GM12878 (cell line): ENCODE results near the gene TRIP4. TPM values are rescaled to one million over a fixed set of nuclear protein-coding genes. Genes with fewer than 3 reads are reported as not detected.

Experiments used
- ATAC-seq: fragments of 200-7000 bp; cut with Tn5 transposase; 3 replicates; pipeline ENCODE4 v1.9.1; 2020; ENCODE audit warnings: mild to moderate bottlenecking, moderate library complexity
- BruUV-seq: library from RNA; stranded (reverse); fragments of 400-500 nt; replicated peaks from 2 replicates; lab custom pipeline; 2021; lab: Mats Ljungman, UMichigan
- CTCF ChIA-PET: fragments of 300-600 bp; sonication (Branson Sonifier 250); formaldehyde crosslinking; extraction: SDS; loops from one replicate; lab custom pipeline; 2021; ENCODE audit warnings: inconsistent platforms; lab: Yijun Ruan, JAX
- POLR2A ChIA-PET: fragments of 350-600 bp; formaldehyde crosslinking; extraction: SDS; loops from one replicate; lab custom pipeline; 2021; ENCODE audit warnings: inconsistent platforms; lab: Charles Lee
- RAD21 ChIA-PET: fragments of 300-600 bp; sonication (Branson Sonifier 250); formaldehyde crosslinking; loops from one replicate; lab custom pipeline; 2023; ENCODE audit warnings: antibody characterized with exemption; ENCODE audit not compliant: unreplicated experiment; lab: Charles Lee
- SMC1A ChIA-PET: fragments of 300-600 bp; sonication (Branson Sonifier 250); formaldehyde crosslinking; loops from one replicate; lab custom pipeline; 2023; ENCODE audit not compliant: unreplicated experiment, uncharacterized antibody; lab: Charles Lee
- DNase-seq: peaks from one replicate; pipeline ENCODE4 v3.0.0-alpha.2; 2011; ENCODE audit warnings: low read depth, low spot score
- FAIRE-seq: peaks from 3 replicates; lab custom pipeline; 2011; peaks lifted over from hg19 to GRCh38; lab: Jason Lieb, UNC
- H2AFZ ChIP-seq: 2 replicates; pipeline ENCODE4 v1.6.0; 2011; ENCODE audit warnings: low read depth, low read length, control low read depth; ENCODE audit not compliant: control insufficient read depth
- H3K27ac ChIP-seq: 2 replicates; pipeline ENCODE4 v1.5.1; 2011; ENCODE audit warnings: control low read depth; ENCODE audit not compliant: control insufficient read depth, insufficient read depth
- H3K27me3 ChIP-seq, 2 experiments: replicated peaks in 1 of 2; 2 replicates each; pipeline versions ENCODE4 v1.6.0 to v1.6.1; 2011; ENCODE audit warnings: low read length in 1 of 2; ENCODE audit not compliant: control insufficient read depth in 2 of 2, insufficient read depth in 2 of 2
- H3K36me3 ChIP-seq, 2 experiments: 2 replicates each; pipeline ENCODE4 v1.5.1; 2011; ENCODE audit warnings: low read length in 1 of 2; ENCODE audit not compliant: control insufficient read depth in 2 of 2, insufficient read depth in 2 of 2
- H3K4me1 ChIP-seq: 2 replicates; pipeline ENCODE4 v1.6.1; 2011; ENCODE audit warnings: mild to moderate bottlenecking, low read length, moderate library complexity, mixed read lengths; ENCODE audit not compliant: control insufficient read depth, insufficient read depth
- H3K4me2 ChIP-seq: 2 replicates; pipeline ENCODE4 v1.6.0; 2011; ENCODE audit warnings: control low read depth; ENCODE audit not compliant: control insufficient read depth, insufficient read depth
- H3K4me3 ChIP-seq: fragments of 200-600 bp; sonication (generic); 2 replicates; pipeline ENCODE4 v1.5.1; 2016
- H3K79me2 ChIP-seq: 2 replicates; pipeline ENCODE4 v1.6.0; 2011; ENCODE audit warnings: low read length; ENCODE audit not compliant: control insufficient read depth, insufficient read depth
- H3K9ac ChIP-seq: 2 replicates; pipeline ENCODE4 v1.8.0; 2011; ENCODE audit warnings: low read length, control low read depth, mixed read lengths; ENCODE audit not compliant: control insufficient read depth, insufficient read depth
- H3K9me3 ChIP-seq: replicated peaks from 3 replicates; pipeline ENCODE4 v1.5.1; 2011; ENCODE audit warnings: mild to moderate bottlenecking, low read length; ENCODE audit not compliant: control insufficient read depth, insufficient read depth
- H4K20me1 ChIP-seq: 2 replicates; pipeline ENCODE4 v1.6.0; 2011; ENCODE audit not compliant: control insufficient read depth, insufficient read depth
- BCLAF1 ChIP-seq: fragments of 450-650 bp; IDR thresholded peaks from 2 replicates; pipeline ENCODE4 v1.6.1; 2017; ENCODE audit warnings: antibody characterized with exemption, mild to moderate bottlenecking, moderate library complexity
- CEBPZ ChIP-seq: fragments of 150-350 bp; IDR thresholded peaks from 2 replicates; pipeline ENCODE4 v1.6.1; 2016; ENCODE audit warnings: low read depth, low read length
- ETV6 ChIP-seq, 2 experiments: fragments of 450-650 bp in 1 of 2; IDR thresholded peaks in 1 of 2; conservative IDR thresholded peaks in 1 of 2; 2 replicates each; pipeline ENCODE4 v1.6.1; 2014; ENCODE audit warnings: antibody characterized with exemption in 1 of 2, borderline replicate concordance in 1 of 2, low read depth in 1 of 2, mild to moderate bottlenecking in 1 of 2, moderate library complexity in 1 of 2
- HCFC1 ChIP-seq: fragments of 150-350 bp; IDR thresholded peaks from 2 replicates; pipeline ENCODE4 v1.6.1; 2014; ENCODE audit warnings: low read length
- IKZF2 ChIP-seq, 2 experiments: fragments of 450-650 bp; IDR thresholded peaks; 2 replicates each; pipeline ENCODE4 v1.6.1; 2017; ENCODE audit warnings: mild to moderate bottlenecking in 2 of 2, moderate library complexity in 2 of 2
- NFYB ChIP-seq: IDR thresholded peaks from 2 replicates; pipeline ENCODE4 v1.6.1; 2011; ENCODE audit warnings: low read depth, mild to moderate bottlenecking, low read length, improper control_type of control experiment, moderate library complexity; ENCODE audit not compliant: insufficient read depth
- RELB ChIP-seq: fragments of 450-650 bp; IDR thresholded peaks from 2 replicates; pipeline ENCODE4 v1.6.1; 2017; ENCODE audit warnings: low read depth, mild to moderate bottlenecking, moderate library complexity
- SIN3A ChIP-seq: IDR thresholded peaks from 2 replicates; pipeline ENCODE4 v1.6.1; 2012; ENCODE audit warnings: low read depth, low read length, improper control_type of control experiment
- SMC3 ChIP-seq: IDR thresholded peaks from 2 replicates; pipeline ENCODE4 v1.6.1; 2011; ENCODE audit warnings: low read length, improper control_type of control experiment, borderline replicate concordance
- USF1 ChIP-seq: IDR thresholded peaks from 2 replicates; pipeline ENCODE4 v1.6.1; 2011; ENCODE audit warnings: borderline replicate concordance, low read depth, mild to moderate bottlenecking, moderate library complexity, mixed read lengths, low read length; ENCODE audit not compliant: insufficient read depth; ENCODE audit errors: extremely low read length
- WGBS: methylation state at CpG from one replicate; pipeline ENCODE4 v1.1.6; 2016; ENCODE audit warnings: low lambda C conversion rate; ENCODE audit not compliant: insufficient replicate concordance, insufficient coverage; ENCODE audit errors: missing lambda C conversion rate; 5-methylcytosine and 5-hydroxymethylcytosine counted together
- in situ Hi-C: fragments of 300-500 bp; cut with MboI; formaldehyde crosslinking; loops from 9 replicates; pipeline ENCODE4 v1.14.3; 2018; ENCODE audit warnings: mixed read lengths
- intact Hi-C: fragments of 100-400 bp; cut with micrococcal nuclease; formaldehyde crosslinking; loops from one replicate; pipeline ENCODE4 v1.14.2; 2022; ENCODE audit not compliant: unreplicated experiment
- polyA plus RNA-seq, 11 experiments: library from polyadenylated mRNA; depleted of rRNA in 4 of 11; unstranded in 6 of 11; stranded (reverse) in 5 of 11; fragments of >200 nt; fragmentation: Nextera tagmentation in 4 of 11; fragmentation: Illumina TruSeq in 1 of 11; extraction: Ambion mirVana in 4 of 11; extraction: Trizol in 1 of 11; gene quantifications; 1 replicate in 1 of 11; 2 replicates in 10 of 11; pipeline versions ENCODE4 v1.2.1 to v1.2.3, GENCODE V29; 2011 to 2016; ENCODE audit warnings: inconsistent platforms in 2 of 11, missing spikeins in 2 of 11, low read depth in 1 of 11
- total RNA-seq, 4 experiments: library from RNA; depleted of rRNA in 3 of 4; stranded (reverse); fragments of >200 nt in 3 of 4; fragmentation: Illumina TruSeq in 1 of 4; extraction: Trizol in 1 of 4; gene quantifications; 2 replicates each; pipeline versions ENCODE4 v1.2.1 to v1.2.3, GENCODE V29; 2013 to 2021

The TRIP4 gene
- total and polyA plus RNA-seq, 10 of the 15 experiments (the other 5 are each of a cell fraction or from before 2014, with no cell fraction given): 6.4 to 24.5 (median 20.0) TPM

DNA sequence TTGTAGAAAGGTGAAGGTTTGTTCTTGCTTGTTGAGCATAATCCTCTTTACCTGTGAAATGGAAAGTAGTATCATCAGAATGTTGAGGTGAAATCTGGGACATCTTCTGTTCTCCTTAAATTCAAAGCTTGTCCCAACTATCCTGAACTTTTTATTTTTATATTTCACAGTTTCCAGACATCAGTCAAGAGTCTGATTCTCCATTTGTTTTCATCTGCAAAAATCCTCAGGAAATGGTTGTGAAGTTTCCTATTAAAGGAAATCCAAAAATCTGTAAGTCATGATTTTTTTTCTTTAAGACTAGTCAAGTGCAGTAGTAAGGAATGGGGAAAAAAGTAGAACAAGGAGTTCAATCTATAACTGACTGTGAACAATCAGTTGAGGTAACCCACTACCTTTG, 57.2 kb downstream of the TRIP4 start (continued):
- TF ChIP-seq BCLAF1: no peak
- no peak for TF ChIP-seq SIN3A

DNA sequence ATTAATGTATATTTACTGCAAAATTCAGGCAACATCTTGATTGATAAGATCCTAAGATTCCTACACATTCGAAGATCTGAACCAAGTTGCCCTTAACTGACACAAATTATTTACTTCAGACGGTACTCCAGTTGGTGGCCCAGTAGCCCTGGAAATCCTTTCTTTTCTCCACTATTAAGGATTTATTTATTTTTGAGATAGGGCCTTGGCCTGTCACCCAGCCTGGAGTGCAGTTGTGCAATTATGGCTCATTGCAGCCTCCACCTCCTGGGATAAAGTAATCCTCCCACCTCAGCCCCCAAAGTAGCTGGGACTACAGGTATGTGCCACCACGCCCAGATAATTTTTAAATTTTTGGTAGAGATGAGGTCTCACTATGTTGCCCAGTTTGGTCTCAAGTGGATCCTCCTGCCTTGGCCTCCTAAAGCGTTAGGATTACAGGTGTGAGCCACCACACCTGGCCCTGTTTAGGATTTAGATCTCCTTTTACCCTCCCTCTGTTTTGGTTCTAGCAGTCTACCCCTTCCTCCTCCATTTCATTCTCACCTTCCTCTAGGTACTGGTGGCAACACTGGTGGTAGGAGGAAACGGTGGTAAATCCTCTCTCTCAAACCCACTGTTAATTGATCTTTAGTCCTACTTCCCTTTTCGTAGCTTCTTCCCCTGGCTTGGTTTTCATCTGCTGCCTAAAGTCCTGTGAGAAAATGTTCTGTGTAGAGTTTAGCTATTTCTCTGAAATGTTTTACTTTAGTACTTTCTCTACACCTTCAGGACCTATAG, 60.1 kb downstream of the TRIP4 start:
- ATAC-seq: peak; percentile 79
- Histone ChIP-seq H3K4me2 (peak overlapping the region; percentile 36), H3K9ac (no peak overlapping the region), H4K20me1 (no peaks in the 10 kb centered on the region), H3K9me3 (no peaks in the 10 kb centered on the region), H3K36me3 (peaks cover 0 to 2% of the 10 kb centered on the region in 2 experiments; a peak in 2 of 4 replicates), H3K27ac (peak overlapping the region; percentile 60), H3K79me2 (peaks cover 3% of the 10 kb centered on the region; the same call in 1 of the 2 replicates), H3K4me1 (peaks cover 48% of the 10 kb centered on the region), H3K4me3 (0 out of 2 replicates have a peak overlapping the region, but pooled peaks have one; percentile 21), H2AFZ (no peak overlapping the region; the same call in 1 of the 2 replicates), H3K27me3 (no peaks in the 10 kb centered on the region)
- BruUV-seq: no TSS peak
- DNase-seq: no peak
- intact Hi-C loops (no loop called here), in situ Hi-C loops (no loop called here)
- peak; percentile 73 for FAIRE-seq
- POLR2A ChIA-PET: interaction anchor here (0.9 to 1.3 kb wide), 6 partner anchors 11 to 187 kb away, joined by 3 to 5 read pairs (median 4); partner anchors contain the start of gene ZNF609
- WGBS: 52% methylated on average over 6 of the region's 6 CpGs
- RAD21 ChIA-PET: interaction anchor here (0.6 to 2.2 kb wide), 11 partner anchors 12 to 220 kb away, joined by 3 to 24 read pairs (median 4); partner anchors contain the start of gene ZNF609
- SMC1A ChIA-PET: interaction anchor here (0.7 to 2.2 kb wide), 17 partner anchors 8 to 205 kb away, joined by 3 to 12 read pairs (median 4); partner anchors contain the start of gene ZNF609
- CTCF ChIA-PET: interaction anchor here (0.5 to 1.5 kb wide), 8 partner anchors 11 to 206 kb away, joined by 3 to 5 read pairs (median 3); no protein-coding TSS in a partner anchor
- TF ChIP-seq USF1 (no peak), RELB (peak; percentile 49; the same call in 1 of the 2 replicates), CEBPZ (no peak), HCFC1 (no peak), IKZF2 (IDR thresholded peaks at IDR 0.05) (peak; percentile 88 to 90; a peak in 3 of 4 replicates), NFYB (no peak), SMC3 (0 out of 2 replicates have a peak, but pooled peaks have one; percentile 3), ETV6 (conservative IDR thresholded peaks at IDR 0.05 in 1 of 2, IDR thresholded peaks at IDR 0.05 in 1 of 2; ENCODE audit: borderline replicate concordance in 1 of 2, low read depth in 1 of 2) (peak in 1 of 2 experiments; percentile 72; a peak in 2 of 4 replicates)
